D721Med (cell line): ENCODE measurements around the gene RNF213.

Source experiments
- DNase-seq: peaks from one replicate; pipeline ENCODE4 v3.0.0; 2011; ENCODE audit warnings: low spot score; ENCODE audit not compliant: insufficient read length
- FAIRE-seq: peaks from 2 replicates; lab custom pipeline; 2011; peaks lifted over from hg19 to GRCh38; lab: Jason Lieb, UNC
- CTCF ChIP-seq: IDR thresholded peaks from 2 replicates; pipeline ENCODE4 v1.5.1; 2012; ENCODE audit warnings: mild to moderate bottlenecking, control low read depth; ENCODE audit not compliant: insufficient read depth; ENCODE audit errors: missing control alignments

Gene RNF213

DNA sequence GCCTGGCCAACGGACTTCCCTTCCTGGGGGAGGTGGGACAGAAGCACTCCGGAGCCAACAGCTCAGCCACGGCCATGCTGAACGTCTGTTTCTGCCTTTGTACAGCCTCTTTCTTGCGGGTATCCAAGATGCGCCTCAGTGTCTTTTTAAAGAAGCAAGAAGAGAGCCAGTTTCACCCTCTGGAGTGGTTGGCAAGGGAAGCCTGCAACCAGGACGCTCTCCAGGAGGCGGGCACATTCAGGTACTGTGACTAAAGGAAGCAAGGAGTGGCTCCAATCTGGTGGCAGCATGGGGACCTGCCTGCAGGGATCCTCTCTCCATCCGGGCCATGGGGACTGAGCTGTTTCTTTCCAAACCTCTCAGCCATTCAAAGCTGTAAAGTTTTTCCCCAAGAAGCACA, 93.7 kb downstream of the RNF213 start:
- FAIRE-seq (no peak), DNase-seq (no peak)
- no peak for TF ChIP-seq CTCF

DNA sequence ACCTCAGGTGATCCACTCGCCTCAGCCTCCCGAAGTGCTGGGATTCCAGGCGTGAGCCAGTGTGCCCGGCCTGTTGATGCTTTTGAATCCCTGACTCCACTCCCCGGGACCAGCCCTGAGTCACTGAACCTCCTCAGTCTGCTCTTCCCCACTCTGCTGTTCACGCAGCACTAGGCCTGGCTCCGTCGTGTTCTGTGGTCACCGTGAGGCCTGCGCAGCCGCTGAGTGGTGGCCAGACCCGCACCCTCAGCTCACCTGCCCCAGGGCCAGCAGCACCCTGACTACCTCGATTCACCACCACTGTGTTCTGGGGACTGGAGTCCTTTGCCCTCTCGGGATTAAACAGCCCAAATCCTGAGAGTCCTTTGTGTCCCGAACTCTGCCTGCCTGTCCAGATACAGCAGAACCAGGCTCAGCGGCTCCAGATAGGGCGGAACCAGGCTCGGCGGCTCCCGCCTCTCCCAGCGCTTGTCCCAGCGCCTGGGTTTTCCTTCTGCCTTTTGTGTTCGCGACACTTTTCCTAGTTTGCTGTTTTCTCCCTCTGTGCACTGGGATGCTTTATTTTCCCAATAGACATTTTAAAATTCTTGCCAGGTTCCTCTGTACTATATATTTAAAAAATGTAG, 95.7 kb downstream of the RNF213 start:
- FAIRE-seq: no peak
- no peak for DNase-seq
- no peak for TF ChIP-seq CTCF

GRCh38 chr17:80358131-80358530, 97.5 kb downstream of the RNF213 start:
- no peak for TF ChIP-seq CTCF
- no peak for FAIRE-seq
- no peak for DNase-seq

- no peak for TF ChIP-seq CTCF
- no peak for DNase-seq
- FAIRE-seq: no peak
Measured at GRCh38 chr17:80358861-80359260, 98.2 kb downstream of the RNF213 start.

DNA sequence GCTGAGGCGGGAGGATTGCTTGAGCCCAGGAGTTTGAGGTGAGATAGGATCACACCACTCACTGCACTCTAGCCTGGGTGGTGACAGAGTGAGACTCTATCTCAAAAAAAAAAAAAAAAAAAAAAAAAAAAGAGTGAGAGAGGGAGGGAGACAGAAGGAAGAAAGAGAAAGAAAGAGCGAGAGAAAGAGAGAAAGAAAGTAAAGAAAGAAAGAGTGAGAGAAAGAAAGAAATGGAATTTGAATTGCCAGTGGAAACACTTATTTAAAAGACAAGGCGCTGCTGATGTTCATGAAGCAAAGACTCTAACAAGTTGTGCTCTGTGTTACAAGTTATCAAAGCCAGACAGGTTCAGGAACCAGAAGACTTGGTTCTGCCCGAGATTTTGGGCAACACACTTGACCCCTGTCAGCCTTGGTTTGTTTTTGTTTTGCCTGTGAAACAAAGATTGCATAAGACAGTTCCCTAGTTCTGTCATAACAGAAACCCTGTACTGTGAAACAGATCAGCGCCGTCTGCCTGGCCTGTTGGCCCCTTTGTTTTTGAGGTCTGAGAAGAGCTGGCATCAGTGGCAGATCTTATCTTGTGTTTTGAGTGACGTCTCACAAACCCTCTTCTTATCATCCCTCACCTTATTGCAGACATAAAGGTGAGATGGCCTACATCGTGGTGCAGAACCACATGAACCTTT, 98.9 kb downstream of the RNF213 start:
- no peak for DNase-seq
- no peak for FAIRE-seq
- TF ChIP-seq CTCF: no peak

- no peak for TF ChIP-seq CTCF
- no peak for DNase-seq
- FAIRE-seq: no peak
Measured at GRCh38 chr17:80360396-80360795, 99.7 kb downstream of the RNF213 start.
